ENCODE data around the gene MBNL1. TPM values are rescaled to one million over a fixed set of nuclear protein-coding genes. Genes with fewer than 3 reads are reported as not detected.

The MBNL1 gene
- total RNA-seq, 3 donors from 2014 or later, result 314 to 702 (median 353) TPM

DNA sequence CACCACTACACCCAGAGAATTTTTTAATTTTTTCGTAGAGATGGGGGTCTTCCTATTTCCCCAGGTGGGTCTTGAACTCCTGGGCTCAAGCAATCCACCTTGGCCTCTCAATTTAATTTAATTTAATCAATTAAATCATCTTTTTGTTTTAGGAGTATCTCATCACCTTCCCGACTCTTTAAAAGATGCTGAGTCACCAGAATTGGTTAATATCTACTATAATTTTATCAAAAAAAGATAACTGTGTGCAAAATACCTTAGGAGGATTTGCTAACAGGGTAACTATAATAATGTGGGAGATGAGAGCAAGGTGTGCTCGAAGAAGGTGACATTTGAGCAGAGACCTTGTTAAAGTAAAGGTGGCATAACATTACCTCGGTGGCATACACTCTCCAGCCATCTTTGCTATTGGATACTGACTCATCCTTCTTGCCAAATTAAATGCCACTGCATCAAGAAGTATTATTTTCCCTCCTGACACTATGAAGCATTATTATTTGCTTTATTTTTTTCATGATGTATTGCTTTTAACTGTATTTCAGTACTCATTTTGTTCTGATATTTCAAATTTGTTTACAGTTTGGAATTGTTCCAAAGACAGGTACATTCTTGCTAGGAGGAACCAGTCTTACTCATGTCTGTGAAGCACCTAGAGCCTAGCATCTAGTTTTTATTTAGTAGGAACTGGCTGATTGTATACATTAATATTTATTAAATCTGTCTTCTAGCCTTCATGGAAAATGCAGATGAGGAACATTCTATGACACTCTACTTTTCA, 200.7 kb downstream of the MBNL1 start:
- TF ChIP-seq, protein P1, sequence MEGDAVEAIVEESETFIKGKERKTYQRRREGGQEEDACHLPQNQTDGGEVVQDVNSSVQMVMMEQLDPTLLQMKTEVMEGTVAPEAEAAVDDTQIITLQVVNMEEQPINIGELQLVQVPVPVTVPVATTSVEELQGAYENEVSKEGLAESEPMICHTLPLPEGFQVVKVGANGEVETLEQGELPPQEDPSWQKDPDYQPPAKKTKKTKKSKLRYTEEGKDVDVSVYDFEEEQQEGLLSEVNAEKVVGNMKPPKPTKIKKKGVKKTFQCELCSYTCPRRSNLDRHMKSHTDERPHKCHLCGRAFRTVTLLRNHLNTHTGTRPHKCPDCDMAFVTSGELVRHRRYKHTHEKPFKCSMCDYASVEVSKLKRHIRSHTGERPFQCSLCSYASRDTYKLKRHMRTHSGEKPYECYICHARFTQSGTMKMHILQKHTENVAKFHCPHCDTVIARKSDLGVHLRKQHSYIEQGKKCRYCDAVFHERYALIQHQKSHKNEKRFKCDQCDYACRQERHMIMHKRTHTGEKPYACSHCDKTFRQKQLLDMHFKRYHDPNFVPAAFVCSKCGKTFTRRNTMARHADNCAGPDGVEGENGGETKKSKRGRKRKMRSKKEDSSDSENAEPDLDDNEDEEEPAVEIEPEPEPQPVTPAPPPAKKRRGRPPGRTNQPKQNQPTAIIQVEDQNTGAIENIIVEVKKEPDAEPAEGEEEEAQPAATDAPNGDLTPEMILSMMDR (IDR thresholded peaks at IDR 0.05), result no peak
- TF ChIP-seq POLR2A (IDR thresholded peaks at IDR 0.05), result no peak
- no peak for TF ChIP-seq POLR2AphosphoS5 (IDR thresholded peaks at IDR 0.05)
- intact Hi-C loops (cut with DNase I; ENCODE audit: low total_unique reads), result no loop called here
- Histone ChIP-seq H3K27me3 (no peaks in the 10 kb centered on the region), H3K4me1 (no peaks in the 10 kb centered on the region), H3K27ac (no peak overlapping the region), H3K9me3 (no peaks in the 10 kb centered on the region), H3K4me3 (no peak overlapping the region), H3K36me3 (no peaks in the 10 kb centered on the region)
- no peak for DNase-seq (ENCODE audit: low spot score in 2 of 2)

DNA sequence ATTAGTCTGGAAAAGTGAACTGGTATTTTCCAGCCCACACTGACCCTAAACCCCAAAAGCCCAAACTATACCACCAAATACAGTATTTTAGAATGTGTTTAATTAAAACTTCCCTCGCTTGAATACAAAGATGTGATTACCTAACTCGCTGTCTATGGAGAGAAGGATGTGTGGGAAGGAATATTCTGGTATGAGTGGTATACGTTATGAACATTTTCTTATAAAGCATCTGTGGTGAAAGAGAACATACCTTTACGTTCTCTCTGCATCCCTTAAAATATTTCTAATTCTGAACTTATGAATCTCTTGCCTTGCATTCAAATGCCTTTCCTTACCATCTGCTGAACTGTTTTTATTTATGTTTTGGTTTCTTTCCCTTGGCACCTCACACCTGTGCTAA, 201.4 kb downstream of the MBNL1 start:
- no peak for DNase-seq (ENCODE audit: low spot score in 2 of 2)
- no peak overlapping the region for H3K27ac ChIP-seq
- no peaks in the 10 kb centered on the region for H3K4me1 ChIP-seq
- H3K4me3 ChIP-seq, result no peak overlapping the region
- intact Hi-C loops (cut with DNase I; ENCODE audit: low total_unique reads), result no loop called here
- no peaks in the 10 kb centered on the region for H3K36me3 ChIP-seq
- no peaks in the 10 kb centered on the region for H3K27me3 ChIP-seq
- H3K9me3 ChIP-seq, result peaks cover 0 to under 1% of the 10 kb centered on the region in 2 donors
- no peak for TF ChIP-seq POLR2AphosphoS5 (IDR thresholded peaks at IDR 0.05)
- no peak for TF ChIP-seq POLR2A (IDR thresholded peaks at IDR 0.05)
- TF ChIP-seq, protein P1 (IDR thresholded peaks at IDR 0.05), result no peak

DNA sequence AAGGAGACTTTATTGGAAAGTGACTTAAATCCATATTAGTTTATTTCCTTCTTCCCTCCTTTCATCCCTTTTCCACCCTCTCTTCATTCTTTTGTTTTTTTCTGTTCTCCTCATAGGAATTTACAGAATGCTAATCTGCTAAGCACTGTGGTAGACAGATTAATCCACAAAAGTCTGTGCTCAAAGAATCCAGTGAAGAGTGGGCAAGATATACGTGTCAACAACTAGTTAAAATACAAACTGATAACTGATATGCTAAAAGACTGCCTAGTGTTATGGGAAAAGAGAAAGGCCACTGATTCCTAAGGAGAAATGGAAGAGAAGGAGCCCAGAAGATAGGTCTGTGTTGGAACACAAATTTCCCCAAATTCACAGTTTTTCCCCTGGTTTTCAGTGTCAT, 202.2 kb downstream of the MBNL1 start:
- Histone ChIP-seq H3K9me3 (peaks cover 0 to 9% of the 10 kb centered on the region in 2 donors), H3K27ac (no peak overlapping the region), H3K36me3 (no peaks in the 10 kb centered on the region), H3K4me3 (no peak overlapping the region), H3K27me3 (no peaks in the 10 kb centered on the region), H3K4me1 (no peaks in the 10 kb centered on the region)
- DNase-seq (ENCODE audit: low spot score in 2 of 2), result no peak
- TF ChIP-seq POLR2AphosphoS5 (IDR thresholded peaks at IDR 0.05) (no peak), POLR2A (IDR thresholded peaks at IDR 0.05) (no peak)
- TF ChIP-seq, protein P1 (IDR thresholded peaks at IDR 0.05), result no peak
- intact Hi-C loops (cut with DNase I; ENCODE audit: low total_unique reads), result no loop called here

DNA sequence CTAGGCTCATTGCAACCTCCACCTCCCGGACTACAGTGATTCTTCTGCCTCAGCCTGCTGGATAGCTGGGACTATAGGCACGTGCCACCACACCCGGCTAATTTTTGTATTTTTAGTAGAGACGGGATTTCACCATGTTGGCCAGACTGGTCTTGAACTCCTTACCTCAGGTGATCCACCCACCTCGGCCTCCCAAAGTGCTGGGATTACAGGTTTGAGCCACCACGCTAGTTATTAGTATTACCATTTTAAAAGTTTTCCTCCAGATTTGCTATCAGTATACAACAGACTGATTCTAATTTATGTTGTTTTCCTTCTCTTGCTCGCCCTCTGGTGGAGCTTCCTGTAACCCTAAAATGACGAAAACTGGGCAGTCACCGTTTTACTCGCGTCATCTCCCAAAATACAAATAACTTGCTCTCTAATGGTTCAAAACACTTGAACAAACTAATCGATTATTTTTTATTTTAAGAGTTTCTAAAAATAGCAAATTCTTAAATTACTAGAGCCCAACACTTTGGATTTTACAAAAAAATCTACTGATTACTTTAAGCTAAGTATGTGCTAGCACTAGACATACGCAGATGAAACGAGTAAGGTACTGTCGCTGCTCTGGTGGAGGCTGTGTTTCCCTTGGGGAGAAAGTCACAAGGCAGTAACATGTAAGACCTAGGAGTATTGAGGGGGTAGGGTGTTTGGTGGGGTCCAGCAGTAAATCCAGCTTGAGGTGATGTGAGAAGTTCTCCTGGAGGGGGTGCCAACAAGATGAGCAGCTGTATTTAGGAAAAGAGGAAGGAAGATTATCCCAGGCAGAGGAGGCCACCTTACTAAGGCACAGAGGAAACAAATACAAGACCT, 203.3 kb downstream of the MBNL1 start:
- Histone ChIP-seq H3K27ac (peak overlapping the region in 1 of 2 donors; percentile 33), H3K4me3 (peak overlapping the region; percentile 22 to 46 (median 23)), H3K36me3 (no peaks in the 10 kb centered on the region), H3K27me3 (no peaks in the 10 kb centered on the region), H3K9me3 (peaks cover 0 to 9% of the 10 kb centered on the region in 2 donors), H3K4me1 (no peaks in the 10 kb centered on the region)
- DNase-seq (ENCODE audit: low spot score in 2 of 2), result peak in 1 of 2 donors; percentile 53
- TF ChIP-seq POLR2AphosphoS5 (IDR thresholded peaks at IDR 0.05) (no peak), POLR2A (IDR thresholded peaks at IDR 0.05) (no peak)
- TF ChIP-seq, protein P1 (IDR thresholded peaks at IDR 0.05), result peak; percentile 56 to 67 (median 59)
- intact Hi-C loops (cut with DNase I; ENCODE audit: low total_unique reads), result no loop called here

DNA sequence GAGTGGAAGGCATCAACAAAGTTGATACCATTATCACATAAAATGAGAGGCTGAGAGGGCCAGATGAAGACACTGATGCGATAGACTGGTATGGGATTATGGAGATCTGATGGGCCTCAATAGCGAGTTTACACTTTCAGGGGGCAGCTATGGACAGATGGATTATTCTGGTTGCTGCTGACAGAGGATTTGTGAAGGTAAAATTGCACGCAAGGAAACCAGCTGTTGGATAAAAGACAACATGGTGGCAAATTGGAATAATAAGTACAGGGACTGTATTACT, 203.9 kb downstream of the MBNL1 start:
- DNase-seq (ENCODE audit: low spot score in 2 of 2), result no peak
- no peak for TF ChIP-seq POLR2AphosphoS5 (IDR thresholded peaks at IDR 0.05)
- TF ChIP-seq, protein P1 (IDR thresholded peaks at IDR 0.05), result no peak
- TF ChIP-seq POLR2A (IDR thresholded peaks at IDR 0.05), result no peak
- intact Hi-C loops (cut with DNase I; ENCODE audit: low total_unique reads), result no loop called here

More for the DNA sequence above, 203.9 kb downstream of the MBNL1 start:
- Histone ChIP-seq H3K4me1 (no peaks in the 10 kb centered on the region), H3K4me3 (no peak overlapping the region), H3K36me3 (no peaks in the 10 kb centered on the region), H3K9me3 (peaks cover 0 to 9% of the 10 kb centered on the region in 2 donors), H3K27ac (no peak overlapping the region), H3K27me3 (no peaks in the 10 kb centered on the region)

Data from breast epithelium (tissue), 4 donors.